ENCODE measurements around the gene CYP4F12.

The CYP4F12 gene

DNA sequence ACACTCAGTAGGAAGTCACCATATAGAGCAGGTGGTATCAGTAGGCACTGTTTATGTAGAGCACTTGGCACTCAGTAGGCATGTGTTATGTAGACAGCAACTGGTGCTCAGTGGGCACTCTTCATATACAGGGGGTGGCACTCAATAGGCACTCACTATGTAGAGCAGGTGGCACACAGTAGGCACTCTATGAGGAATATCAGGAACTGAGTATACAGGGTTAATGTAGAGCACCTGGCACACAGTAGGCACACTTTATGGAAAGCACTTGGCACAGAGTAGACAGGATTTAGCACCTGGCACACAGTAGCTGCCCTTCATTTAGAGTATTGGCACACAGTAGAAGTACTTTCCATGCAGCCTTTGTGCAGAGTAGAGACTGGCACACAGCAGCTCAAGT is 33.3 kb upstream of the CYP4F12 start:
- DNase-seq (no peak), ATAC-seq (ENCODE audit: insufficient read depth, low read depth) (no peak)
- no peaks in the 10 kb centered on the region for H3K27me3 ChIP-seq (ENCODE audit: insufficient read depth, low read length, poor library complexity)
- H3K79me2 ChIP-seq (ENCODE audit: insufficient read depth, low read length) = no peaks in the 10 kb centered on the region
- H3K4me2 ChIP-seq (ENCODE audit: insufficient read depth, low read length) = no peak overlapping the region
- no peak overlapping the region for H3K4me3 ChIP-seq (ENCODE audit: low read depth in 1 of 2, low read length in 2 of 2)
- TF ChIP-seq EZH2 (IDR thresholded peaks at IDR 0.05; ENCODE audit: borderline replicate concordance, low read depth, low read length, severe bottlenecking) = no peak
- TF ChIP-seq, protein P1, sequence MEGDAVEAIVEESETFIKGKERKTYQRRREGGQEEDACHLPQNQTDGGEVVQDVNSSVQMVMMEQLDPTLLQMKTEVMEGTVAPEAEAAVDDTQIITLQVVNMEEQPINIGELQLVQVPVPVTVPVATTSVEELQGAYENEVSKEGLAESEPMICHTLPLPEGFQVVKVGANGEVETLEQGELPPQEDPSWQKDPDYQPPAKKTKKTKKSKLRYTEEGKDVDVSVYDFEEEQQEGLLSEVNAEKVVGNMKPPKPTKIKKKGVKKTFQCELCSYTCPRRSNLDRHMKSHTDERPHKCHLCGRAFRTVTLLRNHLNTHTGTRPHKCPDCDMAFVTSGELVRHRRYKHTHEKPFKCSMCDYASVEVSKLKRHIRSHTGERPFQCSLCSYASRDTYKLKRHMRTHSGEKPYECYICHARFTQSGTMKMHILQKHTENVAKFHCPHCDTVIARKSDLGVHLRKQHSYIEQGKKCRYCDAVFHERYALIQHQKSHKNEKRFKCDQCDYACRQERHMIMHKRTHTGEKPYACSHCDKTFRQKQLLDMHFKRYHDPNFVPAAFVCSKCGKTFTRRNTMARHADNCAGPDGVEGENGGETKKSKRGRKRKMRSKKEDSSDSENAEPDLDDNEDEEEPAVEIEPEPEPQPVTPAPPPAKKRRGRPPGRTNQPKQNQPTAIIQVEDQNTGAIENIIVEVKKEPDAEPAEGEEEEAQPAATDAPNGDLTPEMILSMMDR (IDR thresholded peaks at IDR 0.05; ENCODE audit: borderline replicate concordance, extremely low read depth, low read length, poor library complexity, severe bottlenecking) = no peak
- H3K27ac ChIP-seq (ENCODE audit: low read length) = no peak overlapping the region
- H4K20me1 ChIP-seq (ENCODE audit: insufficient read depth, low read length) = no peaks in the 10 kb centered on the region; the same call in 1 of the 2 replicates
- H3K9me3 ChIP-seq (ENCODE audit: insufficient read depth, low read length, severe bottlenecking) = no peaks in the 10 kb centered on the region
- H3K36me3 ChIP-seq (ENCODE audit: insufficient read depth, low read length) = no peaks in the 10 kb centered on the region
- no peak overlapping the region for H2AFZ ChIP-seq (ENCODE audit: low read depth, low read length)
- H3K9ac ChIP-seq (ENCODE audit: low read depth, low read length) = no peak overlapping the region
- no peaks in the 10 kb centered on the region for H3K4me1 ChIP-seq (ENCODE audit: insufficient read depth, low read length)

DNA sequence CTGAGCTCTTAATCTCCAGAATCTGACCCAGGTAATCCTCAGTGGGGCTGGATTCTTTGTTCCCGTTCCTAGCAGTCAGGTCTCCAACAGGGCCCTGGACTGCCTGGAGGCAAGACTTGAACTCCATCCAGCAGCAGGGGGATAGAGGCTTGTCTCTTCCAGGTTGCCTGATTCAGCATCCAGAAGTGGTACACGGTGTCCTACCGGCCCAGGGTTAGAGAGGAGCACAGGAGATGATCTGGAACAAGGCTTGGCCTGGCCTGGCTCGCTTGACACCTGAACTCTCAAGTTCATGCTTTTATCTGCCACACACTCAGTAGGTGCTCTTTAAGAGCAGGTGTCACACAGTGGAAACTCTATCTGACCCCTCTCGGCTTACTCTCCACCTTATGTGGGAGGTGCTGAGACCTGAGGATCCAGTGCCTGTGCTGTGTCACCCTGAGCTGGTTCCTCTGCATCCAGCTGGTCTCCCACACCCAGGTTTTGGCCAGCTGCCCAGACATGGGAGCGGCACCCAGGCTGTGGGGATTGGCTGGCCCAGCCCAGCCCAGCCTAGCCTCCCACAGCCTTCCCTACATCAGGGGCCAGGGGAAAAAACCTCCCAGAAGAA is 32.5 kb upstream of the CYP4F12 start, which contains the start of gene CYP4F3:
CYP4F3 (plus strand) TSS at position 604 of the 610 bp plus-strand sequence. CDS start 519 bp downstream, outside the sequence.
- no peak within 1 kb of the TSS for H2AFZ ChIP-seq (ENCODE audit: low read depth, low read length)

DNA sequence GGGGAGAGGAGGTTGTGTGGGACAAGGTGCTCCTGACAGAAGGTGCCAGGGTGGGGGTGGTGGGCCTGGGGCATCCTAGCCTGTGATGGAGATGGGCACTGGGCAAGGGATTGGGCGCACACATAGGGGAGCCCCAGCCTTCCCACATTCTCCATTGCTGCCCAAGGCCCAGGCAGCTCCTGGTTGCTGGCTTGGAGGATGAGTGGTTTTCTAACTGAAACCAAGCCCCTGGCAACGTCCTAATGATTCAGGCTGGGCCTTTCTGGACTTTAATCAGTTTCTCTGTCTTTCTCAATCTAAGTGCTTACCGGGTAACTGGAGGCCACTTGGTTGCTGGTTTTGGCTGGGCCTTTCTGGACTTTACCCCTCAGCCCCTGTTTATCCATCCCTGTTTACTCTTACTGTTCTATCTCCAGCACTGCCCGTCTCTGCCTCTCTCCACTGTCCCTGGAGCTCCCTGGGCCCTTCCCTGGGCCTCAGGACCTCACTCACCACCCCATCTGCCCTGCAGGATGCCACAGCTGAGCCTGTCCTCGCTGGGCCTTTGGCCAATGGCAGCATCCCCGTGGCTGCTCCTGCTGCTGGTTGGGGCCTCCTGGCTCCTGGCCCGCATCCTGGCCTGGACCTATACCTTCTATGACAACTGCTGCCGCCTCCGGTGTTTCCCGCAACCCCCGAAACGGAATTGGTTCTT is 31.8 kb upstream of the CYP4F12 start:
- H3K27me3 ChIP-seq (ENCODE audit: insufficient read depth, low read length, poor library complexity) = no peaks in the 10 kb centered on the region
- no peak overlapping the region for H3K27ac ChIP-seq (ENCODE audit: low read length)
- no peaks in the 10 kb centered on the region for H3K9me3 ChIP-seq (ENCODE audit: insufficient read depth, low read length, severe bottlenecking)
- no peaks in the 10 kb centered on the region for H3K4me1 ChIP-seq (ENCODE audit: insufficient read depth, low read length)
- H3K79me2 ChIP-seq (ENCODE audit: insufficient read depth, low read length) = no peaks in the 10 kb centered on the region
- H3K4me2 ChIP-seq (ENCODE audit: insufficient read depth, low read length) = no peak overlapping the region
- no peaks in the 10 kb centered on the region; the same call in 1 of the 2 replicates for H4K20me1 ChIP-seq (ENCODE audit: insufficient read depth, low read length)
- H3K36me3 ChIP-seq (ENCODE audit: insufficient read depth, low read length) = no peaks in the 10 kb centered on the region
- DNase-seq (no peak), ATAC-seq (ENCODE audit: insufficient read depth, low read depth) (no peak)
- no peak overlapping the region for H2AFZ ChIP-seq (ENCODE audit: low read depth, low read length)
- no peak overlapping the region for H3K9ac ChIP-seq (ENCODE audit: low read depth, low read length)
- H3K4me3 ChIP-seq (ENCODE audit: low read depth in 1 of 2, low read length in 2 of 2) = no peak overlapping the region
- TF ChIP-seq, protein P1 (IDR thresholded peaks at IDR 0.05; ENCODE audit: borderline replicate concordance, extremely low read depth, low read length, poor library complexity, severe bottlenecking) = no peak
- no peak for TF ChIP-seq EZH2 (IDR thresholded peaks at IDR 0.05; ENCODE audit: borderline replicate concordance, low read depth, low read length, severe bottlenecking)

More for the DNA sequence above, 32.5 kb upstream of the CYP4F12 start, which contains the start of gene CYP4F3:
- no peaks in the 10 kb centered on the region; the same call in 1 of the 2 replicates for H4K20me1 ChIP-seq (ENCODE audit: insufficient read depth, low read length)
- no peak for TF ChIP-seq EZH2 (IDR thresholded peaks at IDR 0.05; ENCODE audit: borderline replicate concordance, low read depth, low read length, severe bottlenecking)
- TF ChIP-seq, protein P1 (IDR thresholded peaks at IDR 0.05; ENCODE audit: borderline replicate concordance, extremely low read depth, low read length, poor library complexity, severe bottlenecking) = no peak
- ATAC-seq (ENCODE audit: insufficient read depth, low read depth) (no peak), DNase-seq (no peak)
- H3K4me1 ChIP-seq (ENCODE audit: insufficient read depth, low read length) = no peaks in the 10 kb centered on the region
- H3K27ac ChIP-seq (ENCODE audit: low read length) = no peak within 1 kb of the TSS
- no peaks in the 10 kb centered on the region for H3K79me2 ChIP-seq (ENCODE audit: insufficient read depth, low read length)
- H3K27me3 ChIP-seq (ENCODE audit: insufficient read depth, low read length, poor library complexity) = no peaks in the 10 kb centered on the region
- no peak within 1 kb of the TSS for H3K4me2 ChIP-seq (ENCODE audit: insufficient read depth, low read length)
- H3K4me3 ChIP-seq (ENCODE audit: low read depth in 1 of 2, low read length in 2 of 2) = no peak within 1 kb of the TSS
- H3K9me3 ChIP-seq (ENCODE audit: insufficient read depth, low read length, severe bottlenecking) = no peaks in the 10 kb centered on the region
- H3K36me3 ChIP-seq (ENCODE audit: insufficient read depth, low read length) = no peaks in the 10 kb centered on the region
- H3K9ac ChIP-seq (ENCODE audit: low read depth, low read length) = no peak within 1 kb of the TSS
